CD14-positive monocyte (primary cell): ENCODE data around the gene CFAP68. TPM values are rescaled to one million over a fixed set of nuclear protein-coding genes. Genes with fewer than 3 reads are reported as not detected.

Source experiments
- DNase-seq, 3 donors: peaks; one replicate each; pipeline ENCODE4 v3.0.0-alpha.2; 2011 to 2022
- H2AFZ ChIP-seq: 2 replicates; pipeline ENCODE4 v1.6.0; 2012; ENCODE audit warnings: mild to moderate bottlenecking, low read depth, low read length, inconsistent platforms; ENCODE audit not compliant: insufficient read depth, poor library complexity, severe bottlenecking
- H3K27ac ChIP-seq, 2 donors: 1 replicate in 1 of 2; 2 replicates in 1 of 2; pipeline ENCODE4 v1.5.1; 2012 to 2013; ENCODE audit warnings: low read length in 2 of 2, control low read depth in 1 of 2, inconsistent platforms in 1 of 2, low read depth in 1 of 2, mild to moderate bottlenecking in 1 of 2
- H3K27me3 ChIP-seq, 2 donors: one replicate each; pipeline versions ENCODE4 v1.6.0 to v1.6.1; 2011 to 2013; ENCODE audit warnings: low read length in 2 of 2; ENCODE audit not compliant: control insufficient read depth in 2 of 2, insufficient read depth in 2 of 2
- H3K36me3 ChIP-seq, 2 donors: replicated peaks in 1 of 2; 1 replicate in 1 of 2; 2 replicates in 1 of 2; pipeline versions ENCODE4 v1.5.1 to v1.6.1; 2012 to 2013; ENCODE audit warnings: low read length in 2 of 2, control low read depth in 1 of 2, inconsistent platforms in 1 of 2, mild to moderate bottlenecking in 1 of 2; ENCODE audit not compliant: insufficient read depth in 2 of 2, control insufficient read depth in 1 of 2
- H3K4me1 ChIP-seq, 2 donors: 1 replicate in 1 of 2; 2 replicates in 1 of 2; pipeline versions ENCODE4 v1.5.1 to v1.6.1; 2012 to 2013; ENCODE audit warnings: low read length in 2 of 2, control low read depth in 1 of 2, inconsistent platforms in 1 of 2, mild to moderate bottlenecking in 1 of 2, moderate library complexity in 1 of 2; ENCODE audit not compliant: insufficient read depth in 2 of 2, control insufficient read depth in 1 of 2
- H3K4me2 ChIP-seq: replicated peaks from 2 replicates; pipeline ENCODE3; 2012; ENCODE audit warnings: low read length, moderate library complexity, mild to moderate bottlenecking; ENCODE audit not compliant: poor library complexity, severe bottlenecking; ENCODE audit errors: extremely low read depth
- H3K4me3 ChIP-seq, 3 experiments: fragments of 200-600 bp in 1 of 3; sonication (generic) in 1 of 3; replicated peaks in 1 of 3; 1 replicate in 2 of 3; 2 replicates in 1 of 3; pipeline ENCODE4 v1.5.1; 2011 to 2013; ENCODE audit warnings: low read length in 3 of 3, mild to moderate bottlenecking in 3 of 3, control low read depth in 2 of 3, low read depth in 2 of 3, inconsistent platforms in 1 of 3, moderate library complexity in 1 of 3
- H3K79me2 ChIP-seq: 2 replicates; pipeline ENCODE4 v1.6.0; 2012; ENCODE audit warnings: mild to moderate bottlenecking, control low read depth, inconsistent platforms, low read length, moderate library complexity; ENCODE audit not compliant: insufficient read depth
- H3K9ac ChIP-seq: 2 replicates; pipeline ENCODE4 v1.6.0; 2017; ENCODE audit warnings: low read length, mild to moderate bottlenecking; ENCODE audit not compliant: insufficient read depth, poor library complexity, severe bottlenecking
- H3K9me3 ChIP-seq, 2 donors: replicated peaks in 1 of 2; 1 replicate in 1 of 2; 2 replicates in 1 of 2; pipeline versions ENCODE4 v1.5.1 to v1.6.1; 2012 to 2013; ENCODE audit warnings: low read length in 2 of 2, control low read depth in 1 of 2; ENCODE audit not compliant: control insufficient read depth in 1 of 2, insufficient read depth in 1 of 2
- H4K20me1 ChIP-seq: 2 replicates; pipeline ENCODE4 v1.6.0; 2012; ENCODE audit warnings: mild to moderate bottlenecking, low read length, control low read depth, moderate library complexity; ENCODE audit not compliant: insufficient read depth
- H3K27ac Mint-ChIP-seq, 7 donors: one replicate each; pipeline ENCODE4 v1.8.0; 2020; ENCODE audit warnings: mild to moderate bottlenecking in 7 of 7, mixed read lengths in 7 of 7, moderate library complexity in 6 of 7, inconsistent platforms in 2 of 7
- H3K27me3 Mint-ChIP-seq, 3 donors: one replicate each; pipeline ENCODE4 v1.8.0; 2021 to 2022; ENCODE audit warnings: low read depth in 3 of 3, mild to moderate bottlenecking in 3 of 3, mixed read lengths in 3 of 3, moderate library complexity in 3 of 3, inconsistent platforms in 1 of 3
- H3K36me3 Mint-ChIP-seq, 2 donors: one replicate each; pipeline ENCODE4 v1.8.0; 2020; ENCODE audit warnings: mixed read lengths in 2 of 2, inconsistent platforms in 1 of 2, mild to moderate bottlenecking in 1 of 2
- H3K4me1 Mint-ChIP-seq: one replicate; pipeline ENCODE4 v1.8.0; 2020; ENCODE audit warnings: mild to moderate bottlenecking, mixed read lengths
- H3K4me3 Mint-ChIP-seq, 2 donors: one replicate each; pipeline ENCODE4 v1.8.0; 2020; ENCODE audit warnings: mild to moderate bottlenecking in 2 of 2, mixed read lengths in 2 of 2, moderate library complexity in 1 of 2
- H3K9me3 Mint-ChIP-seq, 7 donors: one replicate each; pipeline ENCODE4 v1.8.0; 2020 to 2022; ENCODE audit warnings: mixed read lengths in 7 of 7, mild to moderate bottlenecking in 6 of 7, moderate library complexity in 6 of 7, inconsistent platforms in 2 of 7
- CTCF ChIP-seq: fragments of 200-600 bp; IDR thresholded peaks from one replicate; pipeline ENCODE4 v1.8.0; 2022; ENCODE audit warnings: antibody characterized with exemption, mild to moderate bottlenecking
- whole genome bisulfite sequencing: methylation state at CpG from one replicate; pipeline ENCODE4 v1.1.5; 2013; ENCODE audit warnings: missing lambda C conversion rate; ENCODE audit not compliant: insufficient coverage; 5-methylcytosine and 5-hydroxymethylcytosine counted together
- intact Hi-C, 2 donors: fragments of 100-400 bp; cut with micrococcal nuclease; formaldehyde crosslinking; loops; one replicate each; pipeline versions ENCODE4 v1.15.0 to v1.15.1; 2023
- polyA plus RNA-seq, 3 donors: library from polyadenylated mRNA; depleted of rRNA in 1 of 3; unstranded in 2 of 3; stranded (reverse) in 1 of 3; fragments of 300-500 nt in 2 of 3; fragments of >200 nt in 1 of 3; fragmentation: Illumina TruSeq in 2 of 3; gene quantifications; 1 replicate in 2 of 3; 2 replicates in 1 of 3; pipeline ENCODE4 v1.2.3, GENCODE V29; 2012 to 2021

The CFAP68 gene
- polyA plus RNA-seq, 3 donors: 3.6 to 5.3 (median 5.0) TPM

GRCh38 chr11:111878385-111878848 lies 924 bp upstream of the CFAP68 start:
- H3K9me3 Mint-ChIP-seq: peaks cover 0 to 3% (median 0%) of the 10 kb centered on the region in 7 donors

GRCh38 chr11:111879637-111879960 lies 258 bp downstream of the CFAP68 start:
- peaks cover 35% of the 10 kb centered on the region for H3K4me1 Mint-ChIP-seq
- Histone ChIP-seq H3K4me2 (peak overlapping the region; percentile 96), H3K9me3 (no peaks in the 10 kb centered on the region), H3K36me3 (peaks cover 4 to 12% of the 10 kb centered on the region in 2 donors), H3K27me3 (no peaks in the 10 kb centered on the region), H3K4me3 (peak overlapping the region; percentile 67 to 82 (median 71)), H3K27ac (peak overlapping the region; percentile 96 to 100), H3K9ac (peak overlapping the region; percentile 87), H3K4me1 (peaks cover 29 to 35% of the 10 kb centered on the region in 2 donors), H2AFZ (peak overlapping the region; percentile 89), H3K79me2 (no peaks in the 10 kb centered on the region), H4K20me1 (no peaks in the 10 kb centered on the region)
- WGBS: 48% methylated on average over 6 of the region's 6 CpGs
- peak overlapping the region; percentile 99 to 100 (median 100) for H3K27ac Mint-ChIP-seq
- H3K4me3 Mint-ChIP-seq: peak overlapping the region; percentile 88 to 95
- no peak for DNase-seq
- intact Hi-C loops: loop anchor here (2.0 to 10.0 kb wide), 3 partner anchors 47 to 195 kb away; partner anchors contain the start of genes NKAPD1 (in 2 of the 2) and PIH1D2 (in 2 of the 2)
- H3K27me3 Mint-ChIP-seq: peaks cover 0 to 4% (median 2%) of the 10 kb centered on the region in 3 donors
- TF ChIP-seq CTCF: no peak
- peaks cover 0 to 3% (median 0%) of the 10 kb centered on the region in 7 donors for H3K9me3 Mint-ChIP-seq
- H3K36me3 Mint-ChIP-seq: peaks cover 10 to 11% of the 10 kb centered on the region in 2 donors

More at GRCh38 chr11:111878385-111878848, 924 bp upstream of the CFAP68 start:
- peak overlapping the region; percentile 89 for H2AFZ ChIP-seq
- H3K9me3 ChIP-seq: no peaks in the 10 kb centered on the region
- 1% methylated on average over 12 of the region's 13 CpGs for WGBS
- H3K36me3 ChIP-seq: peaks cover 4 to 12% of the 10 kb centered on the region in 2 donors
- H4K20me1 ChIP-seq: no peaks in the 10 kb centered on the region
- Mint-ChIP-seq H3K36me3 (peaks cover 12 to 13% of the 10 kb centered on the region in 2 donors), H3K27ac (peak overlapping the region; percentile 99 to 100 (median 100)), H3K27me3 (peaks cover 0 to 4% (median 2%) of the 10 kb centered on the region in 3 donors), H3K4me1 (peaks cover 35% of the 10 kb centered on the region), H3K4me3 (peak overlapping the region; percentile 88 to 95)
- H3K9ac ChIP-seq: peak overlapping the region; percentile 87
- DNase-seq: no peak
- no peak for TF ChIP-seq CTCF
- peaks cover 29 to 35% of the 10 kb centered on the region in 2 donors for H3K4me1 ChIP-seq
- peak overlapping the region; percentile 96 to 100 for H3K27ac ChIP-seq
- no peaks in the 10 kb centered on the region for H3K27me3 ChIP-seq
- H3K4me3 ChIP-seq: peak overlapping the region; percentile 67 to 82 (median 71)
- no peaks in the 10 kb centered on the region for H3K79me2 ChIP-seq
- peak overlapping the region; percentile 96 for H3K4me2 ChIP-seq
- intact Hi-C loops: loop anchor here (2.0 to 10.0 kb wide), 3 partner anchors 48 to 196 kb away; partner anchors contain the start of genes NKAPD1 (in 2 of the 2) and PIH1D2 (in 2 of the 2)
